Measurements from ENCODE around the gene COL15A1. TPM values are rescaled to one million over a fixed set of nuclear protein-coding genes. Genes with fewer than 3 reads are reported as not detected.

COL15A1 gene
- total and polyA plus RNA-seq, 2 of the 8 experiments (the other 6 are each of a cell fraction or from before 2014, with no cell fraction given) = 0.12 to 0.15 TPM

DNA sequence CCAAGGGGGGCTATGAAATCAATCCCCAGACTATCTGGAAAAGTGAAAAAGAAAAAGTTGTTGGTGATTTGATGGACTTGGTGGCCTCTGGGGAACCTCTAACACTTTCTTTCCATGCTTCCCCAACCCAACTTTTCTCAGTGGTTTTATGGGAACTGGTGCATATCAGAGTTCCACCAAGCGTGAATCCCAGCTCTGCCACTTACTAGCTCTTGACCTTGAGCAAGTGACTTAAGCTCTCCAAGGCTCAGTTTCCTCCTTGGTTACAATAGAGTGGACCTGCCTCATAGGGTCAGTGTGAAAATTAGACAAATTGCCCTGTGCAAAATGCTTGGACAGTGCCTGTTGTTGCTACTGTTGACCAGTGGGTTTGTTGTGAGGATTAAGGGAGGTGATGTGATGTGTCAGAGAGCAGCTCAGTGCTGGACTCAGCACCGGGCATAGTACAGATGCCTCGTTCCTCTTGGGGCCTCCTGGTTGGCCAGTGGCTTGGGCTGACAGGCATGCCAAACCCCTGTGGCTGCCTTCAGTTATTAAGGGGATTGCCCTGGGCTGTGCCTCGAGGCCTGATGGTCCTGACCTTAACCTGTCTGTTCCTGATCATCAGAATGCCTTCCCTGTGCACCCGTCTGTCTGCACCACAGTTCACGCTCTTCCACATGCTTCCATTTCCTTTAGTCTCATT, 49.3 kb downstream of the COL15A1 start:
- Histone ChIP-seq H4K5ac (ENCODE audit: insufficient read length, low read depth, low read length) (no peak overlapping the region), H3K23ac (ENCODE audit: insufficient read length) (no peak overlapping the region), H3K36me3 (ENCODE audit: control insufficient read depth in 2 of 4, insufficient read depth in 4 of 4, low read length in 3 of 4) (no peaks in the 10 kb centered on the region), H3K14ac (ENCODE audit: insufficient read length) (no peak overlapping the region), H3K4me3 (ENCODE audit: extremely low read depth in 1 of 4, insufficient read depth in 2 of 4, low read depth in 3 of 4, low read length in 4 of 4) (no peak overlapping the region), H2AK5ac (ENCODE audit: low read depth, low read length) (no peak overlapping the region), H3K79me2 (ENCODE audit: control insufficient read depth in 1 of 2, insufficient read depth in 2 of 2, low read length in 2 of 2) (no peaks in the 10 kb centered on the region), H3K56ac (replicated peaks; ENCODE audit: insufficient read length, low read depth, low read length) (no peak overlapping the region), H4K20me1 (replicated peaks in 1 of 2; ENCODE audit: control insufficient read depth in 1 of 2, insufficient read depth in 2 of 2, low read length in 2 of 2) (no peaks in the 10 kb centered on the region), H4K91ac (replicated peaks; ENCODE audit: insufficient read length, low read length) (no peak overlapping the region), H3K18ac (ENCODE audit: extremely low read depth, low read length) (no peak overlapping the region), H3K9me3 (ENCODE audit: insufficient read depth in 2 of 2, low read depth in 1 of 2, low read length in 1 of 2) (peaks cover 7 to 17% of the 10 kb centered on the region in 2 experiments; a peak in 3 of 4 replicates), H3K9ac (replicated peaks in 1 of 4; ENCODE audit: extremely low read depth in 1 of 4, low read depth in 3 of 4, low read length in 3 of 4) (no peak overlapping the region), H2BK5ac (ENCODE audit: low read depth, low read length) (no peak overlapping the region), H2BK120ac (replicated peaks; ENCODE audit: low read depth, low read length) (no peak overlapping the region), H3K4ac (replicated peaks; ENCODE audit: insufficient read length, low read depth, low read length) (no peak overlapping the region), H3K4me1 (replicated peaks in 1 of 4; ENCODE audit: control insufficient read depth in 3 of 4, insufficient read depth in 4 of 4, low read length in 3 of 4) (no peaks in the 10 kb centered on the region), H3K4me2 (ENCODE audit: insufficient read depth in 1 of 2, low read depth in 2 of 2, low read length in 2 of 2) (no peak overlapping the region), H3K27ac (ENCODE audit: low read depth, low read length) (no peak overlapping the region), H3K79me1 (ENCODE audit: low read depth, low read length) (no peaks in the 10 kb centered on the region), H2BK20ac (ENCODE audit: low read length) (no peak overlapping the region), H3K27me3 (replicated peaks in 1 of 4; ENCODE audit: control insufficient read depth in 3 of 4, extremely low read depth in 1 of 4, insufficient read depth in 3 of 4, low read length in 3 of 4) (no peaks in the 10 kb centered on the region), H2BK15ac (ENCODE audit: low read length) (no peak overlapping the region), H4K8ac (ENCODE audit: extremely low read depth, insufficient read depth, low read length) (no peak overlapping the region), H3K23me2 (ENCODE audit: low read depth, low read length) (peaks cover 1% of the 10 kb centered on the region; the same call in 1 of the 2 replicates), H2BK12ac (ENCODE audit: low read depth, low read length) (no peak overlapping the region), H2AFZ (ENCODE audit: low read length) (no peak overlapping the region)
- TF ChIP-seq SUZ12 (IDR thresholded peaks at IDR 0.05; ENCODE audit: low read length) = no peak
- WGBS, 2 experiments (ENCODE audit: extremely low coverage in 1 of 2, insufficient coverage in 1 of 2, insufficient read length in 1 of 2, insufficient replicate concordance in 2 of 2, low coverage in 1 of 2, low lambda C conversion rate in 2 of 2, missing lambda C conversion rate in 1 of 2) = 80% methylated on average over 6 of the region's 6 CpGs; no CpG with 5 or more reads in 1 of the 2 experiments
- no peak for DNase-seq (ENCODE audit: low read depth in 1 of 2, low spot score in 2 of 2)
- no peak for FAIRE-seq
- POLR2A ChIA-PET (ENCODE audit: partially characterized antibody) = no interaction called here
- CTCF ChIA-PET (ENCODE audit: partially characterized antibody) = interaction anchor here (0.6 to 2.9 kb wide), 3 partner anchors 18 to 149 kb away, joined by 3 to 14 read pairs (median 4); no protein-coding TSS in a partner anchor

Data from H1 (cell line).